Keratinocyte (primary cell): ENCODE measurements around the gene LHX6. TPM values are rescaled to one million over a fixed set of nuclear protein-coding genes. Genes with fewer than 3 reads are reported as not detected.

ENCODE experiments used
- DNase-seq: peaks from one replicate; pipeline ENCODE4 v3.0.0-alpha.2; 2011; ENCODE audit warnings: low read depth, missing footprints, low spot score
- FAIRE-seq: peaks from 2 replicates; lab custom pipeline; 2011; peaks lifted over from hg19 to GRCh38; lab: Jason Lieb, UNC
- H2AFZ ChIP-seq: 2 replicates; pipeline ENCODE4 v1.6.0; 2012; ENCODE audit warnings: low read length, control low read depth, inconsistent platforms; ENCODE audit not compliant: control insufficient read depth
- H3K27ac ChIP-seq: 2 replicates; pipeline ENCODE4 v1.5.1; 2011; ENCODE audit warnings: low read length; ENCODE audit not compliant: control insufficient read depth, insufficient read depth
- H3K27me3 ChIP-seq: 3 replicates; pipeline ENCODE4 v1.6.0; 2011; ENCODE audit warnings: low read length; ENCODE audit not compliant: control insufficient read depth, insufficient read depth; ENCODE audit errors: extremely low read depth
- H3K36me3 ChIP-seq, 2 experiments: 2 replicates in 1 of 2; 3 replicates in 1 of 2; pipeline ENCODE4 v1.5.1; 2011; ENCODE audit warnings: low read length in 2 of 2, mild to moderate bottlenecking in 1 of 2; ENCODE audit not compliant: control insufficient read depth in 2 of 2, insufficient read depth in 2 of 2; ENCODE audit errors: extremely low read depth in 1 of 2
- H3K4me1 ChIP-seq: 3 replicates; pipeline ENCODE4 v1.5.1; 2011; ENCODE audit warnings: low read length; ENCODE audit not compliant: control insufficient read depth, insufficient read depth; ENCODE audit errors: extremely low read depth
- H3K4me2 ChIP-seq: 3 replicates; pipeline ENCODE4 v1.6.0; 2011; ENCODE audit warnings: low read depth, low read length; ENCODE audit not compliant: control insufficient read depth, insufficient read depth; ENCODE audit errors: extremely low read depth
- H3K4me3 ChIP-seq, 3 experiments: fragments of 200-600 bp in 1 of 3; sonication (generic) in 1 of 3; 2 replicates in 2 of 3; 3 replicates in 1 of 3; pipeline ENCODE4 v1.5.1; 2011 to 2016; ENCODE audit warnings: low read length in 3 of 3, mild to moderate bottlenecking in 3 of 3, control low read depth in 2 of 3, inconsistent platforms in 1 of 3, low read depth in 1 of 3, mixed read lengths in 1 of 3, mixed run types in 1 of 3, moderate library complexity in 1 of 3; ENCODE audit not compliant: control insufficient read depth in 2 of 3, insufficient read depth in 2 of 3; ENCODE audit errors: extremely low read depth in 1 of 3
- H3K79me2 ChIP-seq: 2 replicates; pipeline ENCODE4 v1.6.0; 2012; ENCODE audit warnings: low read length; ENCODE audit not compliant: control insufficient read depth, insufficient read depth
- H3K9ac ChIP-seq: 3 replicates; pipeline ENCODE4 v1.6.0; 2011; ENCODE audit warnings: low read length; ENCODE audit not compliant: control insufficient read depth, insufficient read depth; ENCODE audit errors: extremely low read depth
- H3K9me1 ChIP-seq: 3 replicates; pipeline ENCODE4 v1.6.0; 2011; ENCODE audit warnings: low read length; ENCODE audit not compliant: control insufficient read depth, insufficient read depth; ENCODE audit errors: extremely low read depth
- H3K9me3 ChIP-seq: 2 replicates; pipeline ENCODE4 v1.5.1; 2012; ENCODE audit warnings: low read depth, low read length; ENCODE audit not compliant: control insufficient read depth
- H4K20me1 ChIP-seq: 3 replicates; pipeline ENCODE4 v1.6.0; 2011; ENCODE audit warnings: low read length; ENCODE audit not compliant: control insufficient read depth, insufficient read depth; ENCODE audit errors: extremely low read depth
- EZH2 ChIP-seq: IDR thresholded peaks from one replicate; pipeline ENCODE4 v1.6.1; 2012; ENCODE audit warnings: inconsistent platforms, mild to moderate bottlenecking, low read length, moderate library complexity
- dilution Hi-C: fragments of 300-500 bp; cut with MboI; formaldehyde crosslinking; loops from one replicate; pipeline ENCODE4 v1.7.0; 2020; ENCODE audit warnings: low sequenced_read_pairs; ENCODE audit not compliant: extremely low pct_ligation_motif_present
- polyA plus RNA-seq, 5 experiments: library from polyadenylated mRNA; depleted of rRNA in 3 of 5; stranded (reverse) in 3 of 5; stranded (forward) in 1 of 5; unstranded in 1 of 5; fragments of >200 nt; gene quantifications; 1 replicate in 1 of 5; 2 replicates in 3 of 5; 3 replicates in 1 of 5; pipeline versions ENCODE4 v1.2.1 to v1.2.3, GENCODE V29; 2011 to 2012; ENCODE audit warnings: missing spikeins in 2 of 5, low read depth in 1 of 5, low replicate concordance in 1 of 5
- TF ChIP-seq, protein P1 (sequence below), 3 experiments: IDR thresholded peaks in 1 of 3; conservative IDR thresholded peaks in 1 of 3; optimal IDR thresholded peaks in 1 of 3; 2 replicates in 2 of 3; 3 replicates in 1 of 3; pipeline versions ENCODE3 to v1.5.1; 2011; ENCODE audit warnings: low read length in 3 of 3, mild to moderate bottlenecking in 3 of 3, moderate library complexity in 2 of 3, control low read depth in 1 of 3, inconsistent platforms in 1 of 3; ENCODE audit not compliant: insufficient read depth in 2 of 3; ENCODE audit errors: extremely low read depth in 1 of 3

LHX6 gene
- polyA plus RNA-seq, 1 donor (not counting 4 experiments of a cell fraction or from before 2014, with no cell fraction given), result 0.13 TPM

GRCh38 chr9:122229485-122229837 is 704 bp upstream of the LHX6 start:
- DNase-seq (no peak), FAIRE-seq (no peak)
- Histone ChIP-seq H3K9me1 (no peaks in the 10 kb centered on the region), H3K27ac (no peak overlapping the region), H3K4me2 (no peak overlapping the region), H3K9ac (no peak overlapping the region), H2AFZ (no peak overlapping the region), H3K27me3 (peaks cover 85% of the 10 kb centered on the region), H3K79me2 (no peaks in the 10 kb centered on the region), H3K4me1 (peaks cover 9% of the 10 kb centered on the region), H4K20me1 (peaks cover 3% of the 10 kb centered on the region), H3K4me3 (no peak overlapping the region), H3K36me3 (no peaks in the 10 kb centered on the region), H3K9me3 (no peaks in the 10 kb centered on the region)
- TF ChIP-seq, protein P1, sequence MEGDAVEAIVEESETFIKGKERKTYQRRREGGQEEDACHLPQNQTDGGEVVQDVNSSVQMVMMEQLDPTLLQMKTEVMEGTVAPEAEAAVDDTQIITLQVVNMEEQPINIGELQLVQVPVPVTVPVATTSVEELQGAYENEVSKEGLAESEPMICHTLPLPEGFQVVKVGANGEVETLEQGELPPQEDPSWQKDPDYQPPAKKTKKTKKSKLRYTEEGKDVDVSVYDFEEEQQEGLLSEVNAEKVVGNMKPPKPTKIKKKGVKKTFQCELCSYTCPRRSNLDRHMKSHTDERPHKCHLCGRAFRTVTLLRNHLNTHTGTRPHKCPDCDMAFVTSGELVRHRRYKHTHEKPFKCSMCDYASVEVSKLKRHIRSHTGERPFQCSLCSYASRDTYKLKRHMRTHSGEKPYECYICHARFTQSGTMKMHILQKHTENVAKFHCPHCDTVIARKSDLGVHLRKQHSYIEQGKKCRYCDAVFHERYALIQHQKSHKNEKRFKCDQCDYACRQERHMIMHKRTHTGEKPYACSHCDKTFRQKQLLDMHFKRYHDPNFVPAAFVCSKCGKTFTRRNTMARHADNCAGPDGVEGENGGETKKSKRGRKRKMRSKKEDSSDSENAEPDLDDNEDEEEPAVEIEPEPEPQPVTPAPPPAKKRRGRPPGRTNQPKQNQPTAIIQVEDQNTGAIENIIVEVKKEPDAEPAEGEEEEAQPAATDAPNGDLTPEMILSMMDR (optimal IDR thresholded peaks at IDR 0.05 in 1 of 3, IDR thresholded peaks at IDR 0.05 in 1 of 3, conservative IDR thresholded peaks at IDR 0.05 in 1 of 3; ENCODE audit: extremely low read depth in 1 of 3, insufficient read depth in 2 of 3, low read length in 3 of 3), result no peak
- no peak for TF ChIP-seq EZH2
- dilution Hi-C loops, result no loop called here

DNA sequence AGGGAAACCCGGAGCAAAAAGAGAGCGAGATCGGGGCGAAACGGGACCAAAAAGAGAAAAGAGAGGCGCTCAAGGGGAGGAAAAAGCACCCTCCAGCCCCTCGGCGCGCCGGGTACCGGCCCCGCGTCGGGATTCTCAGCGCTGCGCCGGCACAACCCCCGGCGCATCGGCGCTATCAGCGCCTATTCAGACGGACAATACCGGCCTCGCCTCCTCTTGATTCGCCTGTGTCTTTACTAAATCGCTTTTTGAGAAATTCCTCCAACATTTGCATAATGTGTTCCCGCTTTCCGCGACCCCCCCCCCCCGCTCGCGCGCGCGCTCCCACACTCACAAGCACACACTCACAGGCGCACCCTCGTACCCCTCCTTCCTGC is 578 bp downstream of the LHX6 start:
- Histone ChIP-seq H3K4me2 (peak overlapping the region; percentile 64), H2AFZ (no peak overlapping the region), H3K4me3 (peak overlapping the region in 1 of 3 experiments; percentile 54)

More for the DNA sequence above, 578 bp downstream of the LHX6 start:
- dilution Hi-C loops, result no loop called here
- Histone ChIP-seq H3K27me3 (peaks cover 93% of the 10 kb centered on the region), H3K79me2 (no peaks in the 10 kb centered on the region), H3K4me1 (peaks cover 9% of the 10 kb centered on the region), H4K20me1 (peaks cover 3% of the 10 kb centered on the region), H3K27ac (no peak overlapping the region), H3K9ac (no peak overlapping the region), H3K9me3 (no peaks in the 10 kb centered on the region), H3K36me3 (no peaks in the 10 kb centered on the region), H3K9me1 (no peaks in the 10 kb centered on the region)
- peak; percentile 94 for TF ChIP-seq EZH2
- TF ChIP-seq, protein P1 (optimal IDR thresholded peaks at IDR 0.05 in 1 of 3, IDR thresholded peaks at IDR 0.05 in 1 of 3, conservative IDR thresholded peaks at IDR 0.05 in 1 of 3; ENCODE audit: extremely low read depth in 1 of 3, insufficient read depth in 2 of 3, low read length in 3 of 3), result no peak
- FAIRE-seq (no peak), DNase-seq (no peak)
